TTC549 (cell line): ENCODE data around the gene NPEPL1.

Source experiments
- FAIRE-seq: peaks from 2 replicates; lab custom pipeline; 2012; peaks lifted over from hg19 to GRCh38; lab: Jason Lieb, UNC

NPEPL1 gene

DNA sequence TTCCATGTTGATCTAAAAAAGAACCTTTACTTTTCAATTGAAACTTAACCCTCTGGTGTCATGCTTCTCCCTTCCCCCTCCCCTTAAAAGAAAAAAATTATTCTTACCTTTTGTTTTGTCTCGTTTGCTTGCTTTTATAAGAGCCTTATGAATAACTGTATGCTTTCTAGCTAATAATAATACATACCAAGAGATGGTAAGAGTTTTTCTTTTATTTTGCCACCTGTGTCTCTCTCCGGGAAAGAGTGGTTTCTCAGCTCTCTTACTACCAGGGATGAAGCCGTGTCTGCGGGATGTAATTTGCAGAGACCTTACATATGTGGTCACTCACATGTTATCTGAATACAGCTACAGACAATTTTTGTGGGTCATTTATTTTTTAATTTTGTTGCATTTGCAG lies 33.8 kb upstream of the NPEPL1 start:
- no peak for FAIRE-seq

DNA sequence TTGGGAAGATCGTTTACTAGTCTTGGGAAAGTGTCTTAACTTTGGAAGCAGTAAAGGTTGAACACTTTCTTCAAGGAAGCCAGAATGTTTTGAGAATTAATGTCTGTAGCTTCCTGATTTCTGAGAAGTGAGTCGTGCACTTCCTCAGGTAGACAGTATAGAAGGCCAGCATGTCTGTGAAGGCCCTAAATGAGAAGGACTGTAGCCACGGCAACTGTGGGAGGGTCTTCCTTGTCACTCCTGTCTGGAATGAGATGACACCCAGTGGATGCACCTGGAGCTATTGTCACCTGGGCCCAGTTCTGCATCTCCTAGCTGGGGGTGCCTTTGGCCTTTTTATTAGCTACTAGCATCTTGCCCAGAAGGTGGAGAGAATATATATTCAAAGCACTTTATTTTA lies 32.8 kb upstream of the NPEPL1 start:
- no peak for FAIRE-seq

DNA sequence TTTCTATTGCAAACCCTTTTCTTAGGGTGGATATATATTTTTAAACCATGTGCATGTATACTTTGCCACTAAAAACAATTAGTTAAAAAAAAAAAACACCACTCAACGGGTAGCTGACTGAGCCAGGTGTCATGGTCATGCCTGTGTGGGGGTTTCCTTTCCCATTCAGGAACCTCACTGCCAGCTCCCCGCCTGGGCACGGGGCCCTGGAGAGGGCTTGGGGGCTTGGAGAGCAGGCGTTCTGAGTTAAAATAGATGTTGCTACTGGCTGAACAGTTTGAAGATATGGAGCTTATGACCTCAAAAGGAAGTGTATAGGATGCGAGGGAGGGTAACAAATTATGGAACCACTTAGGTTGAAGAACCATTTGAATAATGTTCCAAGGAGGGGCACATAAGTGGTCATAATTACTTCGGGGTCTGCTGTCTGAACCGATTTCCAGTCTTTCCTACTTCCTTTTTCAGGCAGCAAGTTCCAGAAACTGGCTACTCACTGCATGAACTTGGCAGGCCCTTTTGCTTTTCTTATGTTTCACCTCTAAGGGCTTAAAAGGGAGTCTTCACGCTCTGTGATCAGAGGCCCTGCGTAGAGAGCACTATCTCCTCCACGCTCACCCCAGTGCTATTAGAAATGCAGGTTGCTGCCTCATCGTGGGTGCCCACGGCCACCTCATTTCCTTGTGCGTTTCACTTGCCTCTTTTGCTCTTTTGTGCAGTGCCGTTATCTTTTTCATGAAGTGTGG lies 31.6 kb upstream of the NPEPL1 start:
- FAIRE-seq, result no peak

DNA sequence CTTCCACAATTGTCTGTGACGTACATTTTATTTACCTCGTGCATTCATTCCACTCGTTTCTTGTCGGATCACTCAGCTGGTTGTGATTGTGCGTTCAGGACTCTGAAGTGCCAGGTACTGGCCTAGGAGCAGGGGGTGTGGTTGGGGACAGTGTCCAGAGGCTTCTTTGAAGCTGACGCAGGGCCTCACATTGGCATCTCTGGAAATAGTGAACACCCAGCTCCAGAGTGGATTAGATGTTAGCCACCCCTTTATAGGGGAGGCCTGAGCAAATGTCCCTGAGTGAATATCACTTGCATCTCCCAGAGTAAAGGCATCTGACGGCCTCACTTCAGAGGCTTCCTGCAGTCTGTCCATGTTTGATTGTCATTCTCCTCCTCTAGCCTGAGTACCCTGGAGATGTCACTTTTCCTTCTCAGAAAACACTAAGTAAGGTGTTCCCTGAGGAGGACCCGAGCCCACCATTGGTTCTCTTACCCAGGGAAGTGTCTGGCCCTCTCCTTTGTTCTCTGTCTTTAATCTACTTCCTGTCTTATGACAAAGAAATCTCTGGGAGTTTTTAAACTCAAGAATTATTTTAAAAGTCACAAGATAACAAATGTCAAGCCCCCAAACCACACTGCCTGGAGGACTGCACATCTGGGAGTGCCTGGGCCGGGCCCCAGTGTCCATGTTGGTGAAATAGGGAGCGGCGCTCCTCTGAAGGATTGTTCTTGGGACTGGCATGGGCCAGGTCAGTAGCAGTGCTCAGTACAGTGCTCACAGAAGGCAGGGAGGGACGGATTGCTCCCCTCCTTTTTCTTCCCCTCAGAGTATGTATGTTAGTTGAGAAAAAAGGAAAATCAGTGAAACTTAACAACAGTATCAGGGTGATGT lies 30.8 kb upstream of the NPEPL1 start:
- no peak for FAIRE-seq

DNA sequence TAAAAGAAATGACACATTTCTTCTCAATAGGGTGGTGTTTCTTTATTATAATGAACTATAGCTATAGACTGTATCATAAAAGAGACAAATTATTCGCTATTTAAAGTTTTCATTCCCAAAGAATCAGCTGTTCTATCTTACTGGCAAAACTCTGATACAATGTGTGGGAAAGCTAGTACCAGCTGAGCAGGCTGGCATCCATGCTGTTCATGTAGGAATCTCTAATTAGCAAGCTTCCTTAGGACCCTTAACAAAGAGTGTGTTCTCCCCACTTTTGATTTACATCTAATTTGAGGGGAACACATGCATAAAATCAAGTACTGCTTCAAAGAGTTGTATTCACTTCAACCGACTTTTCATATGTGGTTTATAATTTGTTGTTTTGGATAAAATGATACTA lies 28.3 kb upstream of the NPEPL1 start:
- FAIRE-seq, result no peak

DNA sequence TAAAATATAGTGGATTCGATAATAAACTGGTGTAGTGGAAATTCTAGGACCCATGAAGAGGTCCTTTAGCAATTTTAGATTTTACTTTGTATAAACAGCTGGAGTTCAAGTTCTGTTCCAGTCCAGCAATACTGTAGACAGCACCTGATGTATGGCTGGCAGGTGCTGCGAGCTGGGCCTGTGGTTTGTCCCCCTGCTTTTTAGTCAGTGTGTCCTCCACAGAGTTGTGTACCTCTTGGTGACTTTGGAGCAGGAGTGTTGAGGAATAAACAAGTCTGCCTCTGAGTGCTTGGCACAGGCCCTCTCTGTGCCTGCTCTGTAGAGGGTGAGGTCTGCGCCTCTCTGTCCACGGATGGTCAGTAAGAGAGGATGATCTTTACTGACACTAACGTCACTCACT lies 27.7 kb upstream of the NPEPL1 start:
- FAIRE-seq, result no peak

DNA sequence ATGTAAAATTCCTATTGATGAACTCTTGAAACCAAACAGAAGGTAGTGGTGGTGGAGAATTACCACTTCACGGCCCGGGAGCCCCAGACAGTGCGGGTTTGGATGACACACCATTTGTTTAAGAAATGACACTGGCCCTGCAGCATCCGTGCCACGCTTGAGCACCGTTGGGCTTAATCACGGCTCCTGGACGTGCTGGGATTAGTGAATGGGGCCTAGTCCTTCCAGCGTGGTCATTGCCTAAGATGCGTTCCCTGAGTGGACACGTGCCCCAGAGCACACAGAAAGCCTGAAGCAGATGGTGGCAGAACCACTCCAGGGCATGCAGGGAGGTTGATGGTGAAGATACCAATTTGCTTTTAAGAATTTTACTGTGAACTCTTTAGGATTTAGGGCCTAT lies 27.0 kb upstream of the NPEPL1 start:
- FAIRE-seq, result no peak

DNA sequence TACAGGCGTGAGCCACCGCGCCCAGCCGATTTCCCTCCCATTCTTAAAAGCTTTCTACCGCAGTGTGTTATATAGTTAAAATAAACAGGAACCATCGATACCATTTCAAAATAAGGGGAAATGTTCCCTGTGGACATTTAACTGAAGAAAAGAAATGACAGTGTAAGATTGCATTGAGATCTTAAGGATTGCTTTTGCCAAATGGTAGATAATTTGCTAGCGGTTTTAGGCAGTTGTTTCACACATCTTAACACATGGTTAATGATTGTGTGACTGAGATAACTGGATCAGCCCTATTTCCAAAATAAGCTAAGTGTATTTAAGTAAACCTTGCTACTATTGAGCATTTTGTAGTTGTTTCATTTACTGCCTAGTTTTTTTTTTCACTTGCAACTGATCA lies 25.9 kb upstream of the NPEPL1 start:
- no peak for FAIRE-seq

DNA sequence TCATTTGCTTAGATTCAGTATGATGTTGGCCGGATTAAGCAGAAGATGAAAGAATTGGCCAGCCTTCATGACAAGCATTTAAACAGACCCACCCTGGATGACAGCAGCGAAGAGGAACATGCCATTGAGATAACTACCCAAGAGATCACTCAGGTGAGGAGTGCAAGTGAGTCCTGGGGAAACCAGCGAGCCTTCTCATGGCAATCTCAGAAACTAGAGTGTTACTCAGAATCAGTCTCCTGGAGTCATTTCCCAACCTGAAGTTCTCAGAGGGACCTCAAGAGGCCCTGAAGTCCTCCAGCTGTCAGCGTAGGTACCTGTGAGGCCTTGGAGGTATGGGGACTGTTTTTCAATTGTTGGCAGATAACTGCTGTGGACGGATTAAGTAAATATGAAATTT lies 24.6 kb upstream of the NPEPL1 start:
- no peak for FAIRE-seq

DNA sequence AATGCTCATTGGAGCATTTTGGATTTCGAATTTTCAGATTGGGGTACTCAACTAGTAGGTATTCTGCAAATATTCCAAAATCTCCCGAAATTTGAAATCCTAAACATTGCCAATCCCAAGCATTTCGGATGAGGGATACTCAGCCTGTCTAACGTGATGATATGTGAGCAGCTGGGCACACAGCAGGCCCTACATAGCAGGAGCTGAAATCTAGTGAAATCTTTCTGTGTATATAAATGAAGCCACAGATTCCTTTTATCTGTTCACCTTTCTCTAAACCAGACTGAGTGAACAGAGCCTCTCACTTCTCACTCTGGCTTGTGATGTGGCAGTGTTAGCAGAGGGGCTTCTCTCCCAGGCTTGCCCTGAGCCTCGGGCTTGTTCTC lies 23.7 kb upstream of the NPEPL1 start:
- FAIRE-seq, result no peak

DNA sequence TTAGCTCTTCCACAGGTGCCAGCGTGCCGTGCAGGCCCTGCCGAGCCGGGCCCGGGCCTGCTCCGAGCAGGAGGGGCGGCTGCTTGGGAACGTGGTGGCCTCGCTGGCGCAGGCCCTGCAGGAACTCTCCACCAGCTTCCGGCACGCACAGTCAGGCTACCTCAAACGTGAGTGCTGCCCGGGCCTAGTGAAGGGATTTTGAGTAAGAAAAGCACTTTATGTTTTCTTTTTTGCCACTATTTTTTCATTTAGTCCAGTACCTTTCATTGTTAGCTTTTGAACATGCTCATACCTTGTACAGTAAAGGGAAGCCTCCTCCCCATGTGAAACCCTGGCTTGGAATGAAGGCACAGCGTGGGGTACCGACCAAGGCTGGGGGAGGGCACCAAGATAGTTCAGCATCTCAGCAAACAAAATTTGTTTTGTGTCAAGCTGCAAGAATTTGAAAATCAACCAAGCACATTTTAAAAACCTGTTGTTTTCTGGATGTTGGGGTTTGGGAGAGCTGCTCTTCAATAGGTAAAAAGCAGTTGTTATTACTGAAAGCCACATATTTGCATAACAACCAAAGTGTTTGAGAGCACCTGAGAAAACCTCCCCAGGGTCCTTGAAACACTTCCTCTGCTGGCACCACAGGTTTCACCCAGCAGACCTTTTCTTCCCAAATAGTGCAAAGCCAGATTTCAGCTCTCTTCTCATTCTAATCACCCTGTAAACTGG lies 23.2 kb upstream of the NPEPL1 start:
- FAIRE-seq, result no peak

DNA sequence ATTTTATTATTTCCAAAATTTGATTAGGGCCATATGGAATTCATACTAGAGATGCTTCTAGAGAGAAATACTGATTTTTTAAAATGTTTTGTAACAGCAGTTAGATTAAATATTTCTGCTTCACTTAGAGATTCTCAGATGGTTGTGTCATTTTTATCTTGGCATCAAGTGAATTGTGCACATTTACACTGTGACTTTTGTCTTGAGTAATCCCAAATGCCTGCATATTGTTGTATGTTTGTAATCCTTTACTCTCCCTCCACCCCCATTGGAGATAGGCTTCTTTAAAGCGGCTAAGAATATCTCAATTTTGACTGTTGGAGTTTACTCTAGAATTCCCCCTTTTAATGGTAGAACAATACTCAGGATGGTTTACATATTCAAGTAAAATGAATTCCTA lies 22.5 kb upstream of the NPEPL1 start:
- no peak for FAIRE-seq

DNA sequence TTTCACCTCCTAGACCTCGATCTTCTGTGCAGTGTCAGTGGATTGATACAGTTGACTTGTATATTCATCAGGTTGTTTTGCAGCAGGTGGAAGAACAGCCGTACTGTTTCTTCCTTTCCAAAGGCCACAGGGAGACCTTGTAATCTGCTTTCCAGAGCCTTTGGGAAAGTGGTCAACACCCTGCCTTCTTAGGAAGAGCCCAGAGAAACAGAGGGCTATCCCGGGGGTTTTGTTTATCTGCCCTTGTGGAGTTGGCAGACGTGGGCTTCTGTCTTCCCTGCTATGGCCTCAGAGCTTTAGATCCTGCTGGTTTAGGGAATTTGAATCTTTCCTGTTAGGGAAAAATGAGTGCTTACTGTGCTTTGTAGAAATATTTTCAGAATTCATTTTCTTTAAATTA lies 21.9 kb upstream of the NPEPL1 start:
- FAIRE-seq, result no peak

DNA sequence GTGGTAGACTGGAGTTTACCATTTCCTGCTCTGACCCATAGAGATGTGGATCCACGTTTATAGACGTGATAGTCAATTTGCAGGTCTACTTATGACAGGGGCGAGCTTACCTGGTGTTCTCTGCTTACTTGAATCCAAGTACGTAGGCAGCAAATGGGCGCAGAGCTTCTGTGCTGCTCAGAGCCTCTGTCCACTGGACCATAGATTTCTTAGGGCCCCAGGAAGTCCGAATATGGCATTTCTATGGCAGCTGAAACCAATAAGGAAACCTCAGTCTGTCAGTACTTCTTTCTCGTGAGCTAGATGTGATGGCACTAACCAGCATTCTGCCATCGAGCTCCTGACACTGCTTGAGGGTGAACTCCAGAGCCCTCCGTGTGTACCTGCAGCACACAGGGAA lies 19.5 kb upstream of the NPEPL1 start:
- FAIRE-seq, result no peak

DNA sequence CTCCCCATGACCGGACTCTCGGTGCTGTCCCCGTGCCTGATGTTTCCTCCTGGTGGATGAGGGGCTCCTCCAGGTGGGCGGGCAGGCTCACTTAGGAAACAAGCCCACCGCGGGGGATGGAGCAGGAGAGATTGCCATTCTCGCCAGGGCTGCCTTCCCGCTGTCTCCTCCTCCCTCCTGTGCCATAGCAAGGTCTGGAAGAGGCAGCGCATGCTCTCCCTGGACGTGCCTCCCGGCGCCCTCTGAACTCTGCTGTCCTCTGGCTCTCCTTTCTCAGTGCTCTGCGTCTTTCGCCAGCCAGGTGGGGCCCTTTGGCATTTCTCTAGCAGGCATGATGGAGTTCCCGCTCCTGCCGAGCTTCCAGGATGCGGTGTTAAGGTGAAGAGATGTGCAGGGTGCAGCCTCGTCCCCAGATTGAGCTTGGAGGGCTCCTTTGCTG lies 17.4 kb upstream of the NPEPL1 start:
- FAIRE-seq, result no peak

DNA sequence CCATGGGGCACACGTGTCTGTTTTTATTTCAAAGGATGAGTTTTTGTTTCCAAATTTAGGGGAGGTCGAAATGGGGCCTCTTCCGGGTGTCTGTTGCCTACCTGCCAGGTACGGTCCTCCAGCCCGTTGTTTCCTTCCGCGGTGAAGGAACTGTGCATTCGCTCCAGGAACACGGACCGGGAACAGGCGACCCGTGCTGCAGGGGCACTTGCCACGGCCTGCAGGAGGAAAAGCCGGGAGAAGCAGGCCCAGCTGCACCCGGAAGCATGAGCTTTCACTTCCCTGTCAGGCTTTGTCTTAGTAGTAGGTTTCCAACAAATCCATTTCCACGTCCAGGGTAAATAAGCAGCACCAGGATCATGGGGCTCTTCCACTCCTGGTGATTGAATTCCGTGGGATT lies 17.0 kb upstream of the NPEPL1 start:
- FAIRE-seq, result no peak

DNA sequence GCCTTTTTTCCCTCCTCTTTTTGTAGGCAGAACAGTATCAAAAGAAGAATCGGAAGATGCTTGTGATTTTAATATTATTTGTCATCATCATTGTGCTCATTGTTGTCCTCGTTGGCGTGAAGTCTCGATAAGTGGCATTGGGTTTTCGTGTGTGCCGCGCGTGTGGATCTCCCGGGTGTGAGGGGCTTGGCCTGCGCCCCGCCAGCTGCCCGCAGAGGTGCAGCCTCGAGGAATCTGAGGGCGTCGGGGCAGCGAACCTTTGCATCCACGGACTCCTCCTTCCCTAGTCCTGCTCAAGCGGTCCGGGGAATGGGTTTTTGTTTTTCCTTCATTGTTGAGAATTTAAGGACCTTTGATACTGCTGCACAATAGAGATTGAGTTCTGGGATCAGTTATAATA lies 16.4 kb upstream of the NPEPL1 start:
- no peak for FAIRE-seq

DNA sequence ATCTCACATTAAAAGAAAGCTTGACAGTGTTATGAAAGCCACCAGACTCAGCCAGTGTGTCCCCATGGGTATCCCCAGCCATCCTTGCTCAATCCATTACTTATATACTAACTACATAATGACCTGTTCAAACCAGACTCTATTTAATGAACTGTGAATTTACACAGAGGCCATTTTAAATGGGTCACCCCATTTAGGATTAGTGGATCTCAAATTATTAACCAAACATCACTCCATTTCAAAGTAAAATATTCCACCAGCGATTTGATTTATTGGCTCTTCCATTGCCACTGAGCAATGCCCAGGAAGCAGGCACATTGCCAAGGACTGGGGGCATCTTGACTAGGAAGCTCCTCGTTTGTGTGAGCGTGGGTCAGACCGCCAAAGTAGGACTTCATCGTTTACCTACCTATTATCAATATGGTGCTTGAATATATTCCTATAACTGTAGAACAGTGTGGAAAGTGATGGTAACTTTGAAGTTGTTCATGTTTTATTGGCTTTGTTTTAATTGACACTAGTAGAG lies 15.5 kb upstream of the NPEPL1 start:
- FAIRE-seq, result no peak

DNA sequence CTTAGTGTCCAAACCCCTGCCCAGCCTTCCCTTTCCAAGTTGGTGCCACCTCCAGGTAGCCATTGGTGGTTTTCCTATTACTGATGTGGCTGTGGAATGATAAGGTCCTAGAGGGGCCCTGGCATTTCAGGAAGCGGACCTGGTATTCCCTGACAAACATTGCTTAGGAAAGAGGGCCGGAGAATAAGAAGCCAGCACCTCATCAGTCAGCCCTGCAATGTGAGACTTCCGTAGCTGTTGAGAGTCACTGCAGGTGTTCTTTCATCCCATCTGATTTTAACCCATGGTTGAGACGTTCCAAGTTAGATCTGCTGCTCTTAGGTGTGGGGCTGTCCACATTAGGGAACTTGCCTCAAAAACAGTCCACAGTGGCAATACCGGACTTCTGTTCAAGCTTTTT lies 14.8 kb upstream of the NPEPL1 start:
- FAIRE-seq, result no peak

DNA sequence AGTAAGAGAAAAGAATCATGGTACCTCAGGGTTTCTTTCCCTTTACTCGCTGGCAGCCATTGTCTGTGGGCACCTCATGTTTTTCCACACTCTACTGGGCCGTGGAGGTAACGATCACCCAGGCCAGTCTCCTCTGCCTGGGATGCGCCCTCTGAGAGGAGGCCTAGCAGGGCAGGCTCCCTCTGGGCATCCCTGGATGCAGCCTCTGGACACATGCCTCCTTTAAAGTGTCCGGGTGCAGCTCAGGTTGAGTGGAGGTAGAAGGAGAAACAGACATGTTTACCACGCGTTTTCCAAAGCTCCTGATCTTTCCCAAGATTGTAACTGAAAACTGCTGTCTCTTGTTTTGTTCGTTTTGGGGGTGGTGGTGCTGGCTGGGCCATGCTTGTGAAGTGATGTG lies 13.8 kb upstream of the NPEPL1 start:
- FAIRE-seq, result no peak

DNA sequence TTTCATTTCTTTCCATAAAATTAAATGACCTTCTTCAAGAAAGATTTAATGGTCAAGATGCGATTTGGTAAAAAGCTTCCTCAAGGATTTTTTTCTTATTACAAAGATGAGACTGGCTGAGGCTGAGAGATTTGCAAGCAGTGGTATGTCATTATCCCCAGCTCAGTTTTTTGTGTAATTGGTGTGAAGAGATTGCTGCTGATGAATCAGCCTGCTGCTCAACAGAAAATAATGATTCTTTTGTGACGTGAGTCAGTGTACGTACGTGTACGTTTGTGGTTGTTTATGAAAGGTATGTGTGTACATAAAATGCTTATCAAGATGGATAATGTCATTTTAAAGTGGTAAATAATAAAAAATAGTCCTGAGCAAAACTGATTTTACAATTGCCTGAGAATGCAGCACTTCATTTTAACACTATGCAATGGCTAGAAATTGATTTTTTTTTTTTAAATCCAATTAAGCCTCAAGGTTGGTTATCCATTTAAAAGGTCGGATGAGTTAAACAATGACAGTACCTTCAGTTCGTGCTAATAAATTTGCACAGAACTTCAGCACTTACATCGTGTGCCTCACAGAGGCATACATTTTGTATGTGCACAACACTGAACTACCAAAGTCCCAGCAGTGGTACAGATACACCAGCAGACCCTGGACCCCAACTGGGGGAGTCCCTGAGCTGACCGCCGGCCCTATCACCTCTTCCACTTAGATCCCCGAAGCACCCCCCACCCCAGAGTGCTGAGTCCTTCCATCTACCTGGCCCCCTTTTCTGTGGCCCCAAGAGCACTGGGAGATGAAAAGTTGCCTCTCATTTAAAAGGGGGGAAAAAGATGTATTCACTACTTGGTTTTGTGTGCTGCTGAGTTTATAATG lies 9.7 kb upstream of the NPEPL1 start:
- FAIRE-seq, result no peak

DNA sequence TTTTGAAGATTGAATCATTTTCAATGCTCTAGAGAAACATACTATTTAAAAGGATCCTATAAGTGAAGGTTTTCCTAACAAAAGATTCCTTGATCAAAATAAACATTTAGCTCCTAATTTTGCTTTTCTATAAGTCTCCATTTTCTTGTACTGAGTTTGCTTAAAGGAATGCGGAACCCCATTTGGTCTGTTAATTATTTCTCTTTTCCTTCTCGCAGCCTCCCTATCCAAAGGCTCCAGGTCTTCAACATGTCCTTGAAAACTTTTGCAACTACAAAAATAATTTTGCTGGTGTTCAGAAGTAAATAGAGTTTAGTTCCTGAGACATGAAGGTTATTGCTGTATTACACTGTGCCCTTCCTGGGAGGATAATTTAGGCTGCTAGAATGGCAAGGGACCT lies 8.3 kb upstream of the NPEPL1 start:
- no peak for FAIRE-seq
